HG02981 (cell line): ENCODE results near the gene CERCAM.
"Not testable (repeated sequence)": the region's sequence is repeated elsewhere in the genome, so short reads cannot be mapped to it uniquely, and the experiment has no call there.

ENCODE experiments used
- ATAC-seq: cut with Tn5 transposase; IDR thresholded peaks from one replicate; pipeline ENCODE4 v1.9.1; 2021; ENCODE audit warnings: mild to moderate bottlenecking, moderate library complexity; ENCODE audit not compliant: unreplicated experiment

Gene CERCAM

GRCh38 chr9:128392302-128393144 is 28.1 kb upstream of the CERCAM start:
- ATAC-seq = no peak

- no peak for ATAC-seq
Measured at GRCh38 chr9:128393145-128393775, 27.4 kb upstream of the CERCAM start.

DNA sequence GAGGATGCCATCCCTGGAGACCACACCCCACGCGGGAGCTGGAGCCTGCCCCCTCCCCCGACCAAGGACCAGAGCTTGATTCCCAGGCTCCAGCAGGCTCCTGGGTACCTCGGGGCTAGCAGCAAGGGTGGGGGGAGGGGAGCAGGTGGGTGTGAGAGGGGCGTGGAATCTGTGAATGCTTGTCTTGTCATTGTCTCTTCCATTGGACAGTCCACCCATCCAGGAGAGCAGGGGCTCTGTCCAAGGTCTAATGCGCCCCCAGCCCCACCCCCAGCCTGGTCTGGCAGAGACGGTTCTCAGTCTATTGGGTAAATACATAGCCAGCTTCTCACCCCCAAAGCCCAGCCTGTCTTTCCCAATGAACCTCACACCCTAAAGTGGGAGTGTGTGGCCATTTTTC is 26.7 kb upstream of the CERCAM start:
- ATAC-seq = no peak

DNA sequence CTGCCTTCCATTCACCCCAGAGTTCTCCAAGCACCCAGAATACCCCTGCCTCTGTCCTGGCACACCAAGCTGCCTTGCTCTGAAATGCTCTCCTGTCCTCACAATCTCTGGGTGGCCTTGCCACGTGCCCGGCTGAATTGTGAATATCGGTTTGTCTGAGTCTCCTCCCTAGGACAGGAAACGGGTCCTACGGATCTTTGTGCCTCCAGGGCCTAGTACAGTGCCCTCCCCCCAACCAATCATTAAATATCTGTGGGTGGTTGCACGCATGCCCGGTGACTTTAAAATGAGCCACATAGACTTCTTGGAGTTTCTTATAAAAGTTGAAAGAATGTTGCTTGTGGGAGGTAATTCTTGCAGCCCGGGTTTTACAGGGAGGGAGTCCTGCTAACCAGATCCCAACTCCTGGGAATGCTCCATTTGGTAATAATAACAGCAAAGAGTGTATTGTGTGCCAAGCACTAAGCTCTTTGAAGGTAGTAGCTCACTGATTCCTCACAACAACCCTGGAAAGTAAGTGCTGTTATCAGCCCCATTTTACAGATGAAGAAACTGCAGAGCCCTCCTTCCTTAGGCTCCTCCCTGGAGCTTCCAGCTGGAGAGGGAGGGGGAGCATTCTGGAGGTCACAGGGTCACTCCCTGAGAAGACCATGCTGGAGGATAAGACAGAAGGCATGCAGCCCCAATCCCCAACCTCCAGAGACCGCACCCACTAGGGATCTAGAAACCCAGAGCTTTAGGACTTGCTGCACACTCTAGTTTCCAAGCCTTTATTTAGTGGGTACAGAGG is 26.1 kb upstream of the CERCAM start:
- no peak for ATAC-seq

DNA sequence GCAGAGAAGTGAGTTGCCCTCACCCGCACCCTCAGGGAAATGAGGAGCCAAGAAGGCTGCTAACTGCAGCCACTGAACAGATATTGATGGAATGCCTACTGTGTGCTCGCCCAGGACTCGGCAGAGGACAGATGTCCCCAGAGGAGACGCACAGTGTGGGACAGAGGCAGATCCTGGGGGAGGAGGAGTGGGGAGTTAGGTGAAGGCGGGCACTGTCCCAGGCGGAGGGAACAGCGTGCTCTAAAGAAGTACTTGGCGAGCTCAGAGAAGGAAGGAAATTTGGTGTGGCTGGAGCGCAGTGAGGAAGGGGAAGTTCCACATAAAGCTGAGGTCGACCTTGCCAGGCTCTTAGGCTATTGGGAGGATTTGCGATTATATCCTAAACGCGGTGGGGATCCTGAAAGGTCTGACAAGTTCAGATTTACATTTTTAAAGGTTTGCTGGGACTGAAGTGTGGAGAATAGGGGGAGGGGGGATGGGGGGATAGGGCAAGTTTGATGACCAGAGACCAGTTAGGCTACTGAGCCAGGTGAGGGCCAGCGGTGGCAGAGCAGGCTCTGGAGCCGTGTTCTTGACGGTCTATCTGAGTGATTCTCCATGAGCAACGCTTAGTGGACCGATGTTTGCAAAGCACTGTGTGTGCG is 23.6 kb upstream of the CERCAM start:
- no peak for ATAC-seq

DNA sequence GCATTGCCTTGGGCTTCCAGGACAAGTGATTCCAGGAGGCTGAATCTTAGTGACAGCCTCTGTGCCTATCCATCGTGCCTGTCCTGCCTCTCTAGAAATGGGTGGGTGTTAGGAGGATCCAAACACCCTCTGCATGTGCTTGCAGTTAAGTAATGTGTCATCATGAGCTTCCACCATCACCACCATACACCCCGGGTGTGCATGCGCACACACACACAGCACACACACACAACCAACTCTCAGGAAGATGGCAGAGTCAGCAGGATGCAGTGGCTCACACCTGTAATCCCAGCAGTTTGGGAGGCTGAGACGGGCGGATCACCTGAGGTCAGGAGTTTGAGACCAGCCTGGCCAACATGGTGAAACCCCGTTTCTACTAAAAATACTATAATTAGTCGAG is 22.8 kb upstream of the CERCAM start:
- ATAC-seq = no peak

GRCh38 chr9:128399861-128400260 is 20.8 kb upstream of the CERCAM start:
- ATAC-seq = no peak

- no peak for ATAC-seq
Measured at GRCh38 chr9:128404560-128404959, 16.1 kb upstream of the CERCAM start.

DNA sequence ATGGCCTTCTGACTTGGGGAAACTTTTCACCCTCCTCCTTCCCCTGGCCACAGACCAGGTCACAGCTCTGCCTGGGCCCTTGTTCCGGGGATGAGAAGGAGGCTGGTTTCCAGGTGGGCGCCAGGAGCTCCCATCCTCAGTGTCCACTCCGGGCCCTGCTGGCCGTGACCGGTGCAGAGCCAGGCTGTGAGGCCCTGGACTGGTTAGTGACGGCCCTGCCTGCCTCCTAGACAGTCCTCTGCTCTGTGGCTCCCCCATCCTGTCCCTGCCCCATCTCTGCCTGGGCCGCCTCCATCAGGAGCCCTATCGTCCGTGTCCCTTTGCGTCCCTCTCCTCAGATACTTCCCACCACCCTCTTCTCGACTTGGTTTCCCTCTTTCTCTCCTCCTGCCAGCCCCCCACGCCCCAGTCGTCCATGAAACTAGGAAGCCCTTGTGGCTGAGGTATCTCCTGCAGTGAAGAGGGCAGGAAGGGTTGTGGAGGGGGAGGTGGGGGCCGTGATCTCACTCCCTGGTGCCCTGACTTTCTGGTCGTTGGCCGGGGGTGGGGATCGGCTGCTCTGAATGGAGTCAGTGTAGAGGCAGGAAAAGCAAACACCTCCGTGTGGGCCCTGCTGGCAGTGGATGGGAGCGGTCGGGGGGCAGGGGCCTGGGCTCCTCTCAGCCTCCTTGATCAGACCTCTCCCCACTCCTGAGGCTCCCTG is 15.4 kb upstream of the CERCAM start:
- ATAC-seq = no peak

- no peak for ATAC-seq
Measured at GRCh38 chr9:128405780-128406171, 14.9 kb upstream of the CERCAM start.

DNA sequence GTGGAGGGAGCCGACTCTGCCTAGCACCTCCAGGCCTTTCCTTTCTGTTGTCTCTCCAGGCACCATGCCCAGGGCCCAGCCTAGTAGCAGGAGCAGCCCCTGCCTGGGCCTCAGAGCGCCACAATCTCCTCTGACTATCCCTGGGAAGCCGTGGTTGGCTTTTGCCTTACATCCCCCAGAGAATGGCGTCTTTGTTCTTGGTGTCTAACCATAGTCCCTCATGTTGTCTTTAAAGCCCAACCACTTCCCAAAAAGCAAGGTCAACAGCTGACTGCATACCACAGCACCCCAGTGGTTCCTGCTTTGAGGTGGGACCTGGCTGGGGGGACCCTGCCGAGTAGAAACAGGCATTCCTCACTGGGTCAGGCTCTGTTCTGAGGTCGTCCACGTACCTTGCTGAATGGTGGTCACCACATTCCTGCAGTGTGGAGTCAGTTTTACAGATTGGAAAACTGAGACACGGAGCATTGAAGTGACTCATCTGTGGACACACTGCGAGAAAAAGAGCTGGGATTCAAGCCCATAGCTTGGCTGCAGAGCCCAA is 13.7 kb upstream of the CERCAM start:
- no peak for ATAC-seq

- no peak for ATAC-seq
Measured at GRCh38 chr9:128408963-128409431, 11.7 kb upstream of the CERCAM start.

DNA sequence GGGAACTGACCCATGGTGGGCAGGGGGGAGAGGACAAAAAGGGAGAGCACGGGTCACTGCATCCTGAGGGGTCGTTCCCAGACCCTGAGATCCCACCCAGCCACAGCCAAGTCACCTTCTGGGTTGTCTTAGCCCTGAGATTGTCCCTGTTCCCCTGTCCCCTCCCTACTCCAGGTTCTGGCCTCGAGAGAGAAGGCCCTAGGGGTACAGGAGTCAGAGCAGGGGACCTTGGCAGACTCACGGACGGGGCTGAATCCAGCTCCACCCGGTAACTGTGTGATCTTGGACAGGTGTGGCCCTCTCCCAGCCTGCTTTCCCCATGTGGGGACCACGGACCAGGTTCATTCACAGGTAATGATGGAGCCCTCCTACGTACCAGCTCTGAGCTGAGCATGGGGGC is 11.2 kb upstream of the CERCAM start:
- ATAC-seq = no peak

GRCh38 chr9:128409978-128410377 is 10.7 kb upstream of the CERCAM start:
- ATAC-seq = no peak

- ATAC-seq = no peak
Measured at GRCh38 chr9:128411364-128412119, 9.1 kb upstream of the CERCAM start.

GRCh38 chr9:128412120-128412790 is 8.4 kb upstream of the CERCAM start:
- ATAC-seq = no peak

DNA sequence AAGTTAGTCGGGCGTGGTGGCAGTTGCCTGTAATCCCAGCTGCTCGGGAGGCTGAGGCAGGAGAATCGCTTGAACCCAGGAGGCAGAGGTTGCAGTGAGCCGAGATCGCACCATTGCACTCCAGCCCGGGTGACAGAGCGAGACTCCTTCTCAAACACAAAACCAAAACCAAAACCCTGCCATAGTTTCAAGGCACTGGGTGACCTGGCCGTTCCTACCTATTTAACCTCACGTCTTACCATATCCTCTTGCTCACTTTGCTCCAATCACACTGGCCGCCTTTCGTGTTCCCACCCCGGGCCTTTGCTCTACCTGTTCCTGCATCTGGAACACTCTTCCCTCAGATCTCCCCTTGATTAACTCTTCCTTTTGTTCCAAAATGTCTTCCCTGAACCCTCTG is 6.9 kb upstream of the CERCAM start:
- ATAC-seq = not testable (repeated sequence)

DNA sequence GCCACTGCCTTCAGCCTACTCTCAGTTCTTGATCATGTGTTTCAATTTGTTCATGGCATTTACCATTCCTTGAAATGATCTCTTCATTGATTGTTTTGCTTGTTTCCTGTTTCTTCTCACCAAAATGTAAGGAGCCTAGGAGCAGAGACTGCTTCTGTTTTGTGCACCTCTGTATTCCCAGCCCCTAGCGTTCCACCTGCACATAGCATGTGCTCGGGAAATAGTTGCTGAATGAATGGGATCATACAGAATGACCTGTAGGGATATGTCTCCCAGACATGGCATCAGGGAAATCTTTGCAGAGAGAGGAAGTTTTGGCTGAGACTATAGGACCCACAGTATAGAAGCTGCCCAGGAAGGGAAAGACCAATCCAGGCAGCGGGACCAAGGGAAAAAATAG is 6.2 kb upstream of the CERCAM start:
- ATAC-seq = no peak

DNA sequence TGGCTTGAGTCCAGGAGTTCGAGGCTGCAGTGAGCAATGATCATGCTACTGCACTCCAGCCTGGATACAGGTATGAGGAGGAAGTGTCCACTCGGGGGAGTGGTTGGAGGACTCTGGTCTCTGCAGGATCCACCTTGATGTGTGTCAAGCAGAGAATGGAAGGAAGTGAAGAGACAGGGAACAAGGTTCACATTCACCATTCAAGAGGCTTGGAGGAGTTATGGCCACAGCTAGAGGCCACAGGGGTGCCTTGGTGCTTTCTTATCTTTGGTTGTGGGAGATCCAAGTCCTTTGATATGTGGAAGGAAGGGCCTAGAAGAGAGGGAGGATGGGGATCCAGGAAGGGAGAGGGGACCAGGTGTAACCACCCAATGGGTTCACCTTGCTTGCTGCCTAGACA is 5.4 kb upstream of the CERCAM start:
- ATAC-seq = no peak
